Breast epithelium (tissue), 3 donors: ENCODE results near the gene CNPPD1.

Source experiments
- CTCF ChIP-seq, 3 donors: fragments of 450-650 bp; IDR thresholded peaks; one replicate each; pipeline ENCODE4 v1.5.1; 2016 to 2017; ENCODE audit warnings: antibody characterized with exemption in 3 of 3, mild to moderate bottlenecking in 3 of 3, moderate library complexity in 3 of 3
- POLR2A ChIP-seq: fragments of 450-650 bp; IDR thresholded peaks from one replicate; pipeline ENCODE4 v1.6.1; 2016; ENCODE audit warnings: antibody characterized with exemption, mild to moderate bottlenecking, moderate library complexity
- POLR2AphosphoS5 ChIP-seq, 3 donors: sonication (generic); formaldehyde crosslinking; IDR thresholded peaks; one replicate each; pipeline ENCODE4 v1.6.1; 2017; ENCODE audit warnings: antibody characterized with exemption in 3 of 3

GRCh38 chr2:219158025-219158424 is 18.7 kb downstream of the CNPPD1 start:
- TF ChIP-seq CTCF (IDR thresholded peaks at IDR 0.05), result no peak
- TF ChIP-seq POLR2AphosphoS5 (IDR thresholded peaks at IDR 0.05), result no peak
- no peak for TF ChIP-seq POLR2A
